Astrocyte (in vitro differentiated cells and primary cell): ENCODE data around the gene HBP1.

Experiments
- CTCF ChIP-seq: IDR thresholded peaks from 2 replicates; pipeline ENCODE4 v1.5.1; 2011; ENCODE audit warnings: low read depth, mild to moderate bottlenecking, inconsistent platforms, low read length, moderate library complexity; ENCODE audit not compliant: insufficient read depth
- EZH2 ChIP-seq: IDR thresholded peaks from 2 replicates; pipeline ENCODE4 v1.6.1; 2012; ENCODE audit warnings: mild to moderate bottlenecking, low read length, inconsistent platforms; ENCODE audit not compliant: insufficient read depth

- TF ChIP-seq CTCF: no peak
- no peak for TF ChIP-seq EZH2
These were observed 43.9 kb downstream of the HBP1 start for GRCh38 chr7:107212725-107213124.
